Panc1 (cell line): Measurements from ENCODE around the gene ASTN2. TPM values are rescaled to one million over a fixed set of nuclear protein-coding genes. Genes with fewer than 3 reads are reported as not detected.
A peak's percentile ranks its signal among the peaks of the same experiment; 100 is the strongest.

Experiments
- ATAC-seq: fragments of 200-7000 bp; cut with Tn5 transposase; 2 replicates; pipeline ENCODE4 v1.9.1; 2020; ENCODE audit warnings: mild to moderate bottlenecking, moderate library complexity
- BruUV-seq: library from RNA; stranded (reverse); fragments of 400-500 nt; replicated peaks from 2 replicates; lab custom pipeline; 2021; lab: Mats Ljungman, UMichigan
- CTCF ChIA-PET: fragments of 300-600 bp; sonication (Branson Sonifier 250); formaldehyde crosslinking; loops from one replicate; lab custom pipeline; 2022; ENCODE audit warnings: antibody characterized with exemption; lab: Charles Lee
- POLR2A ChIA-PET: fragments of 300-600 bp; sonication (Branson Sonifier 250); formaldehyde crosslinking; loops from one replicate; lab custom pipeline; 2022; ENCODE audit warnings: antibody characterized with exemption; lab: Charles Lee
- DNase-seq: peaks from one replicate; pipeline ENCODE4 v3.0.0-alpha.2; 2010; ENCODE audit warnings: low read depth, low spot score
- H3K27ac ChIP-seq: 2 replicates; pipeline ENCODE4 v1.5.1; 2011; ENCODE audit warnings: mild to moderate bottlenecking, low read length, inconsistent platforms
- H3K27me3 ChIP-seq: fragments of 200-500 bp; sonication (Bioruptor generic); 2 replicates; pipeline ENCODE4 v1.6.0; 2014; ENCODE audit warnings: low read length, inconsistent platforms; ENCODE audit not compliant: control insufficient read depth, insufficient read depth
- H3K36me3 ChIP-seq: fragments of 200-500 bp; sonication (Bioruptor generic); 2 replicates; pipeline ENCODE4 v1.5.1; 2014; ENCODE audit warnings: inconsistent platforms, mild to moderate bottlenecking, low read length, moderate library complexity; ENCODE audit not compliant: control insufficient read depth, insufficient read depth
- H3K4me1 ChIP-seq: 2 replicates; pipeline ENCODE4 v1.5.1; 2011; ENCODE audit warnings: inconsistent platforms, mild to moderate bottlenecking, low read length, moderate library complexity; ENCODE audit not compliant: control insufficient read depth, insufficient read depth
- H3K4me3 ChIP-seq, 2 experiments: 2 replicates each; pipeline ENCODE4 v1.5.1; 2011 to 2012; ENCODE audit warnings: low read depth in 2 of 2, low read length in 2 of 2, mild to moderate bottlenecking in 2 of 2, inconsistent platforms in 1 of 2, moderate library complexity in 1 of 2
- H3K9me3 ChIP-seq: fragments of 200-500 bp; sonication (Bioruptor generic); 2 replicates; pipeline ENCODE4 v1.5.1; 2014; ENCODE audit warnings: low read depth, mild to moderate bottlenecking, inconsistent platforms, low read length, moderate library complexity; ENCODE audit not compliant: control insufficient read depth, insufficient read depth
- POLR2AphosphoS5 ChIP-seq: IDR thresholded peaks from 2 replicates; pipeline ENCODE4 v1.6.1; 2012; ENCODE audit warnings: mild to moderate bottlenecking, low read depth, low read length, moderate library complexity
- SIN3A ChIP-seq: IDR thresholded peaks from 2 replicates; pipeline ENCODE4 v1.6.1; 2012; ENCODE audit warnings: low read depth, mild to moderate bottlenecking, low read length, moderate library complexity, borderline replicate concordance; ENCODE audit not compliant: insufficient read depth
- TCF7L2 ChIP-seq: IDR thresholded peaks from 2 replicates; pipeline ENCODE4 v1.6.1; 2011; ENCODE audit warnings: mild to moderate bottlenecking, low read depth, low read length, inconsistent platforms
- in situ Hi-C: cut with HindIII; loops from 2 replicates; pipeline ENCODE4 v1.10.0; 2016; ENCODE audit warnings: low sequenced_read_pairs, low pct_unique_long_range_greater_than_20kb
- intact Hi-C: fragments of 100-400 bp; cut with micrococcal nuclease; formaldehyde crosslinking; loops from one replicate; pipeline ENCODE4 v1.10.0; 2022; ENCODE audit not compliant: unreplicated experiment
- total RNA-seq: library from RNA; stranded (reverse); gene quantifications from one replicate; pipeline ENCODE4 v1.2.1, GENCODE V29; 2021; ENCODE audit not compliant: unreplicated experiment
- TF ChIP-seq, protein P1 (sequence below): fragments of 450-650 bp; IDR thresholded peaks from 2 replicates; pipeline ENCODE4 v1.5.1; 2017; ENCODE audit warnings: mild to moderate bottlenecking
- TF ChIP-seq, protein P2 (sequence below), 2 experiments: IDR thresholded peaks; 2 replicates each; pipeline ENCODE4 v1.6.1; 2011 to 2012; ENCODE audit warnings: low read depth in 2 of 2, control low read depth in 1 of 2, low read length in 1 of 2, mild to moderate bottlenecking in 1 of 2, moderate library complexity in 1 of 2; ENCODE audit not compliant: insufficient read depth in 1 of 2

Gene ASTN2
- total RNA-seq, 1 experiment from 2014 or later: 3.9 TPM

DNA sequence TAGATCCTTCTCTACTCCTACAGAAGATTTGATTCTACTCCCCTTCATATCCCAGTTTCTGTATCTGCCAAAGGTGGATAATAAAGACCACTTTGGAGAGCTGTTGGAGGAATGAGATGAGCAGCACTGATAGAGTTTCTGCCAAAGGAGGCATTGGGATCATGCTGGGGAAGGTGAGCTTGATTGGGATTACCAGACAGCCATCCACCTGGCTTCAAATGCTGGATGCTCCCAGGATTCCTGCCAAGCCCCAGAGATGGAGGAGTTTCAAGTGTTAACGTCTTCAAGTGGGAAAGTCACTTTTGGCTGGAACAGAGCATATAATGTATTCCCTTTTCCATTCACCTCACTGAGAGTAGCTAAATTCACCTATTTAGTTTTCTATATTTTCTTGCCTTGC is 379.3 kb downstream of the ASTN2 start:
- intact Hi-C loops: no loop called here
- ChIA-PET POLR2A (no interaction called here), CTCF (no interaction called here)
- H3K4me3 ChIP-seq: no peak overlapping the region
- in situ Hi-C loops: no loop called here
- H3K36me3 ChIP-seq: no peaks in the 10 kb centered on the region
- ATAC-seq: no peak
- H3K4me1 ChIP-seq: no peaks in the 10 kb centered on the region
- no TSS peak for BruUV-seq
- no peaks in the 10 kb centered on the region for H3K27me3 ChIP-seq
- no peak for DNase-seq
- H3K27ac ChIP-seq: no peak overlapping the region
- TF ChIP-seq, protein P1, sequence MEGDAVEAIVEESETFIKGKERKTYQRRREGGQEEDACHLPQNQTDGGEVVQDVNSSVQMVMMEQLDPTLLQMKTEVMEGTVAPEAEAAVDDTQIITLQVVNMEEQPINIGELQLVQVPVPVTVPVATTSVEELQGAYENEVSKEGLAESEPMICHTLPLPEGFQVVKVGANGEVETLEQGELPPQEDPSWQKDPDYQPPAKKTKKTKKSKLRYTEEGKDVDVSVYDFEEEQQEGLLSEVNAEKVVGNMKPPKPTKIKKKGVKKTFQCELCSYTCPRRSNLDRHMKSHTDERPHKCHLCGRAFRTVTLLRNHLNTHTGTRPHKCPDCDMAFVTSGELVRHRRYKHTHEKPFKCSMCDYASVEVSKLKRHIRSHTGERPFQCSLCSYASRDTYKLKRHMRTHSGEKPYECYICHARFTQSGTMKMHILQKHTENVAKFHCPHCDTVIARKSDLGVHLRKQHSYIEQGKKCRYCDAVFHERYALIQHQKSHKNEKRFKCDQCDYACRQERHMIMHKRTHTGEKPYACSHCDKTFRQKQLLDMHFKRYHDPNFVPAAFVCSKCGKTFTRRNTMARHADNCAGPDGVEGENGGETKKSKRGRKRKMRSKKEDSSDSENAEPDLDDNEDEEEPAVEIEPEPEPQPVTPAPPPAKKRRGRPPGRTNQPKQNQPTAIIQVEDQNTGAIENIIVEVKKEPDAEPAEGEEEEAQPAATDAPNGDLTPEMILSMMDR: no peak
- TF ChIP-seq POLR2AphosphoS5 (no peak), TCF7L2 (no peak), SIN3A (no peak)
- TF ChIP-seq, protein P2, sequence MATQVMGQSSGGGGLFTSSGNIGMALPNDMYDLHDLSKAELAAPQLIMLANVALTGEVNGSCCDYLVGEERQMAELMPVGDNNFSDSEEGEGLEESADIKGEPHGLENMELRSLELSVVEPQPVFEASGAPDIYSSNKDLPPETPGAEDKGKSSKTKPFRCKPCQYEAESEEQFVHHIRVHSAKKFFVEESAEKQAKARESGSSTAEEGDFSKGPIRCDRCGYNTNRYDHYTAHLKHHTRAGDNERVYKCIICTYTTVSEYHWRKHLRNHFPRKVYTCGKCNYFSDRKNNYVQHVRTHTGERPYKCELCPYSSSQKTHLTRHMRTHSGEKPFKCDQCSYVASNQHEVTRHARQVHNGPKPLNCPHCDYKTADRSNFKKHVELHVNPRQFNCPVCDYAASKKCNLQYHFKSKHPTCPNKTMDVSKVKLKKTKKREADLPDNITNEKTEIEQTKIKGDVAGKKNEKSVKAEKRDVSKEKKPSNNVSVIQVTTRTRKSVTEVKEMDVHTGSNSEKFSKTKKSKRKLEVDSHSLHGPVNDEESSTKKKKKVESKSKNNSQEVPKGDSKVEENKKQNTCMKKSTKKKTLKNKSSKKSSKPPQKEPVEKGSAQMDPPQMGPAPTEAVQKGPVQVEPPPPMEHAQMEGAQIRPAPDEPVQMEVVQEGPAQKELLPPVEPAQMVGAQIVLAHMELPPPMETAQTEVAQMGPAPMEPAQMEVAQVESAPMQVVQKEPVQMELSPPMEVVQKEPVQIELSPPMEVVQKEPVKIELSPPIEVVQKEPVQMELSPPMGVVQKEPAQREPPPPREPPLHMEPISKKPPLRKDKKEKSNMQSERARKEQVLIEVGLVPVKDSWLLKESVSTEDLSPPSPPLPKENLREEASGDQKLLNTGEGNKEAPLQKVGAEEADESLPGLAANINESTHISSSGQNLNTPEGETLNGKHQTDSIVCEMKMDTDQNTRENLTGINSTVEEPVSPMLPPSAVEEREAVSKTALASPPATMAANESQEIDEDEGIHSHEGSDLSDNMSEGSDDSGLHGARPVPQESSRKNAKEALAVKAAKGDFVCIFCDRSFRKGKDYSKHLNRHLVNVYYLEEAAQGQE (IDR thresholded peaks at IDR 0.05; ENCODE audit: insufficient read depth in 1 of 2, low read depth in 2 of 2, low read length in 1 of 2): no peak
- no peaks in the 10 kb centered on the region for H3K9me3 ChIP-seq

DNA sequence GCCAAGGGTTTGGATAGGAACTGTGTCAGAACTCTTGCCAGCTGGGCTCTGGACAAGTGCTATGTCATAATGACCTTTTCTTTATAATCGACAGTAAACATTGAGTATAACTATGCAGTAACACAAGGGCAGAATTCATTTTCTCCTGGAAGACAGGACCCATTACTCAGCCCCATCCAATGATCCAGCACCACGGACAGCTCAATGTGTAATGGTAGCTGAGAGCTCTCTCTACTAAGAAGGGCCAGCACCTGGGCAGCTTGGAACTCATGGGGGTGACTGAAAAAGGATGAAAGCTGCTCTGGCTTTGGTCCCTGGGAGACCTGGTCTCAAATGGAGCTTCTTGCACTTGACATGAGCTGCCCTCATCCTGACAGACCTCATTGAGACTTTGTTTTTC is 380.0 kb downstream of the ASTN2 start:
- H3K9me3 ChIP-seq: no peaks in the 10 kb centered on the region
- no peaks in the 10 kb centered on the region for H3K36me3 ChIP-seq
- ChIA-PET CTCF (no interaction called here), POLR2A (no interaction called here)
- BruUV-seq: no TSS peak
- in situ Hi-C loops: no loop called here
- H3K4me1 ChIP-seq: no peaks in the 10 kb centered on the region
- no peak overlapping the region for H3K4me3 ChIP-seq
- intact Hi-C loops: no loop called here
- TF ChIP-seq, protein P1: no peak
- TF ChIP-seq SIN3A (no peak), TCF7L2 (no peak), POLR2AphosphoS5 (no peak)
- TF ChIP-seq, protein P2 (IDR thresholded peaks at IDR 0.05; ENCODE audit: insufficient read depth in 1 of 2, low read depth in 2 of 2, low read length in 1 of 2): peak; percentile 46 to 59; a peak in 3 of 4 replicates
- no peak overlapping the region for H3K27ac ChIP-seq
- H3K27me3 ChIP-seq: no peaks in the 10 kb centered on the region
- ATAC-seq (no peak), DNase-seq (no peak)
